D721Med (cell line): ENCODE measurements around the gene RAI14.

Experiments used
- DNase-seq: peaks from one replicate; pipeline ENCODE4 v3.0.0; 2011; ENCODE audit warnings: low spot score; ENCODE audit not compliant: insufficient read length
- FAIRE-seq: peaks from 2 replicates; lab custom pipeline; 2011; peaks lifted over from hg19 to GRCh38; lab: Jason Lieb, UNC
- CTCF ChIP-seq: IDR thresholded peaks from 2 replicates; pipeline ENCODE4 v1.5.1; 2012; ENCODE audit warnings: mild to moderate bottlenecking, control low read depth; ENCODE audit not compliant: insufficient read depth; ENCODE audit errors: missing control alignments

RAI14 gene

GRCh38 chr5:34616651-34617050 lies 39.5 kb upstream of the RAI14 start:
- no peak for TF ChIP-seq CTCF
- no peak for DNase-seq
- FAIRE-seq, result no peak

- no peak for TF ChIP-seq CTCF
- no peak for DNase-seq
- no peak for FAIRE-seq
Measured at GRCh38 chr5:34618371-34619065, 37.6 kb upstream of the RAI14 start.

GRCh38 chr5:34620185-34620584 lies 35.9 kb upstream of the RAI14 start:
- FAIRE-seq, result no peak
- DNase-seq, result no peak

GRCh38 chr5:34621277-34622097 lies 34.6 kb upstream of the RAI14 start:
- TF ChIP-seq CTCF, result no peak
- FAIRE-seq (no peak), DNase-seq (no peak)

More at GRCh38 chr5:34620185-34620584, 35.9 kb upstream of the RAI14 start:
- TF ChIP-seq CTCF, result no peak

GRCh38 chr5:34622098-34622400 lies 34.1 kb upstream of the RAI14 start:
- FAIRE-seq (no peak), DNase-seq (no peak)
- TF ChIP-seq CTCF, result no peak

- DNase-seq (no peak), FAIRE-seq (no peak)
- no peak for TF ChIP-seq CTCF
Measured at GRCh38 chr5:34624691-34625090, 31.4 kb upstream of the RAI14 start.

- DNase-seq (no peak), FAIRE-seq (no peak)
- no peak for TF ChIP-seq CTCF
Measured at GRCh38 chr5:34625246-34625645, 30.9 kb upstream of the RAI14 start.
